ENCODE data around the gene ZNF469.
A peak's percentile ranks its signal among the peaks of the same experiment; 100 is the strongest.

Gene ZNF469

GRCh38 chr16:88428156-88428555, 45.4 kb downstream of the ZNF469 start:
- peaks cover 7% of the 10 kb centered on the region for H3K4me1 Mint-ChIP-seq
- no peak overlapping the region for H3K4me3 Mint-ChIP-seq
- no peaks in the 10 kb centered on the region for H3K36me3 Mint-ChIP-seq
- H3K27ac Mint-ChIP-seq, result no peak overlapping the region
- H3K9me3 Mint-ChIP-seq, result no peaks in the 10 kb centered on the region
- no peaks in the 10 kb centered on the region for H3K27me3 Mint-ChIP-seq

GRCh38 chr16:88428616-88429386, 46.0 kb downstream of the ZNF469 start:
- Mint-ChIP-seq H3K4me3 (peak overlapping the region; percentile 33), H3K27ac (no peak overlapping the region), H3K9me3 (no peaks in the 10 kb centered on the region), H3K4me1 (peaks cover 7% of the 10 kb centered on the region), H3K27me3 (no peaks in the 10 kb centered on the region), H3K36me3 (no peaks in the 10 kb centered on the region)

GRCh38 chr16:88429387-88430184, 46.8 kb downstream of the ZNF469 start:
- Mint-ChIP-seq H3K36me3 (no peaks in the 10 kb centered on the region), H3K9me3 (no peaks in the 10 kb centered on the region), H3K27ac (no peak overlapping the region), H3K4me1 (peaks cover 7% of the 10 kb centered on the region), H3K27me3 (no peaks in the 10 kb centered on the region), H3K4me3 (peak overlapping the region; percentile 64)

GRCh38 chr16:88430185-88430523, 47.4 kb downstream of the ZNF469 start:
- Mint-ChIP-seq H3K4me3 (peak overlapping the region; percentile 64), H3K9me3 (no peaks in the 10 kb centered on the region), H3K36me3 (no peaks in the 10 kb centered on the region), H3K27me3 (no peaks in the 10 kb centered on the region), H3K27ac (no peak overlapping the region), H3K4me1 (peaks cover 3% of the 10 kb centered on the region)

- Mint-ChIP-seq H3K9me3 (no peaks in the 10 kb centered on the region), H3K27me3 (no peaks in the 10 kb centered on the region), H3K4me3 (peak overlapping the region; percentile 64), H3K27ac (peak overlapping the region; percentile 12), H3K36me3 (no peaks in the 10 kb centered on the region), H3K4me1 (no peaks in the 10 kb centered on the region)
Measured at GRCh38 chr16:88430524-88431446, 48.0 kb downstream of the ZNF469 start.

DNA sequence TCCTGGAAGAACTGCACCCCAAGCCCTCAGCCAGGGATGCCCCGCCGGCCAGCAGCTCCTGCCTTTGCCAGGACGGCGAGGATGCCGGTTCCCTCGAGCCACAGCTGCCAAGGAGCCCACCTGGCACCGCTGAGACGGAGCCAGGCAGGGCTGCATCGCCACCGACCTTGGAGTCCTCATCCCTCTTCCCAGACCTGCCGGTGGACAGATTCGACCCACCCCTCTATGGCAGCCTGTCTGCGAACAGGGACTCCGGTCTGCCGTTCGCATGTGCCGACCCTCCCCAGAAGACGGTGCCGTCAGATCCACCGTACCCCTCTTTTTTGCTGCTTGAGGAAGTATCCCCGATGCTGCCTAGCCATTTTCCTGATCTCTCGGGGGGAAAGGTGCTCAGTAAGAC, 48.9 kb downstream of the ZNF469 start:
- H3K27me3 Mint-ChIP-seq, result no peaks in the 10 kb centered on the region
- H3K36me3 Mint-ChIP-seq, result no peaks in the 10 kb centered on the region
- H3K4me3 Mint-ChIP-seq, result peak overlapping the region; percentile 60

GRCh38 chr16:88432174-88432573, 49.4 kb downstream of the ZNF469 start:
- Mint-ChIP-seq H3K4me3 (no peak overlapping the region), H3K36me3 (no peaks in the 10 kb centered on the region), H3K27ac (no peak overlapping the region), H3K9me3 (no peaks in the 10 kb centered on the region), H3K27me3 (no peaks in the 10 kb centered on the region), H3K4me1 (no peaks in the 10 kb centered on the region)

More for the DNA sequence above, 48.9 kb downstream of the ZNF469 start:
- H3K27ac Mint-ChIP-seq, result no peak overlapping the region
- no peaks in the 10 kb centered on the region for H3K9me3 Mint-ChIP-seq
- H3K4me1 Mint-ChIP-seq, result no peaks in the 10 kb centered on the region
